D721Med (cell line): ENCODE data around the gene RNF183.

Experiments
- DNase-seq: peaks from one replicate; pipeline ENCODE4 v3.0.0; 2011; ENCODE audit warnings: low spot score; ENCODE audit not compliant: insufficient read length
- FAIRE-seq: peaks from 2 replicates; lab custom pipeline; 2011; peaks lifted over from hg19 to GRCh38; lab: Jason Lieb, UNC
- TF ChIP-seq, protein P1 (sequence below): IDR thresholded peaks from 2 replicates; pipeline ENCODE4 v1.5.1; 2012; ENCODE audit warnings: mild to moderate bottlenecking, control low read depth; ENCODE audit not compliant: insufficient read depth; ENCODE audit errors: missing control alignments

RNF183 gene

GRCh38 chr9:113247640-113248039 lies 55.5 kb downstream of the RNF183 start:
- TF ChIP-seq, protein P1, sequence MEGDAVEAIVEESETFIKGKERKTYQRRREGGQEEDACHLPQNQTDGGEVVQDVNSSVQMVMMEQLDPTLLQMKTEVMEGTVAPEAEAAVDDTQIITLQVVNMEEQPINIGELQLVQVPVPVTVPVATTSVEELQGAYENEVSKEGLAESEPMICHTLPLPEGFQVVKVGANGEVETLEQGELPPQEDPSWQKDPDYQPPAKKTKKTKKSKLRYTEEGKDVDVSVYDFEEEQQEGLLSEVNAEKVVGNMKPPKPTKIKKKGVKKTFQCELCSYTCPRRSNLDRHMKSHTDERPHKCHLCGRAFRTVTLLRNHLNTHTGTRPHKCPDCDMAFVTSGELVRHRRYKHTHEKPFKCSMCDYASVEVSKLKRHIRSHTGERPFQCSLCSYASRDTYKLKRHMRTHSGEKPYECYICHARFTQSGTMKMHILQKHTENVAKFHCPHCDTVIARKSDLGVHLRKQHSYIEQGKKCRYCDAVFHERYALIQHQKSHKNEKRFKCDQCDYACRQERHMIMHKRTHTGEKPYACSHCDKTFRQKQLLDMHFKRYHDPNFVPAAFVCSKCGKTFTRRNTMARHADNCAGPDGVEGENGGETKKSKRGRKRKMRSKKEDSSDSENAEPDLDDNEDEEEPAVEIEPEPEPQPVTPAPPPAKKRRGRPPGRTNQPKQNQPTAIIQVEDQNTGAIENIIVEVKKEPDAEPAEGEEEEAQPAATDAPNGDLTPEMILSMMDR, result no peak
- FAIRE-seq (no peak), DNase-seq (no peak)
